Gastrocnemius medialis (tissue), 4 donors: ENCODE results near the gene NT5C1B.

ENCODE experiments used
- POLR2A ChIP-seq, 2 donors: fragments of 450-650 bp; IDR thresholded peaks; one replicate each; pipeline ENCODE4 v1.6.1; 2017; ENCODE audit warnings: antibody characterized with exemption in 2 of 2, mild to moderate bottlenecking in 2 of 2, moderate library complexity in 2 of 2
- TF ChIP-seq, protein P1 (sequence below), 5 experiments: fragments of 450-650 bp in 3 of 5; fragments of 200-600 bp in 2 of 5; sonication (generic) in 2 of 5; IDR thresholded peaks in 4 of 5; conservative IDR thresholded peaks in 1 of 5; 1 replicate in 4 of 5; 2 replicates in 1 of 5; pipeline ENCODE4 v1.5.1; 2016 to 2019; ENCODE audit warnings: antibody characterized with exemption in 5 of 5, mild to moderate bottlenecking in 3 of 5, moderate library complexity in 3 of 5

DNA sequence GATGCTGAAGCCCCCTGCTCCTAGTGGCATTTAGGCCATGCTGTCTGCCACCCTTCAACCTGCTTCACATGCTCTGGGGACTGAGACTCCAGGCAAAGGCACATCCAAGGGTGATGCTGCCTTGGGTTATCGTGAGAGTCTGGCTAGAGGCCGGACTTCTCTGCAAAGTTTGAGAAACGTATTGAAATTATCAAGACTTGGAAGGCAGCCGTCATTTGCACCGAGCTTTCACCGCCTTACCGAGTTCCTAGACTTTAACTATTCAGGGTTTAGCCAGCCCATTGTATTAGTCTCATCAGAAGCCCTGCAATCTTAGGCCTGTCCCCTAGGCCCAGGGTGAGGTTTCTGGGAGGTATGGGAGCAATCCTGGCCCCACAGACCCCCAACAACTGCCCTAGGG, 62.9 kb downstream of the NT5C1B start:
- TF ChIP-seq, protein P1, sequence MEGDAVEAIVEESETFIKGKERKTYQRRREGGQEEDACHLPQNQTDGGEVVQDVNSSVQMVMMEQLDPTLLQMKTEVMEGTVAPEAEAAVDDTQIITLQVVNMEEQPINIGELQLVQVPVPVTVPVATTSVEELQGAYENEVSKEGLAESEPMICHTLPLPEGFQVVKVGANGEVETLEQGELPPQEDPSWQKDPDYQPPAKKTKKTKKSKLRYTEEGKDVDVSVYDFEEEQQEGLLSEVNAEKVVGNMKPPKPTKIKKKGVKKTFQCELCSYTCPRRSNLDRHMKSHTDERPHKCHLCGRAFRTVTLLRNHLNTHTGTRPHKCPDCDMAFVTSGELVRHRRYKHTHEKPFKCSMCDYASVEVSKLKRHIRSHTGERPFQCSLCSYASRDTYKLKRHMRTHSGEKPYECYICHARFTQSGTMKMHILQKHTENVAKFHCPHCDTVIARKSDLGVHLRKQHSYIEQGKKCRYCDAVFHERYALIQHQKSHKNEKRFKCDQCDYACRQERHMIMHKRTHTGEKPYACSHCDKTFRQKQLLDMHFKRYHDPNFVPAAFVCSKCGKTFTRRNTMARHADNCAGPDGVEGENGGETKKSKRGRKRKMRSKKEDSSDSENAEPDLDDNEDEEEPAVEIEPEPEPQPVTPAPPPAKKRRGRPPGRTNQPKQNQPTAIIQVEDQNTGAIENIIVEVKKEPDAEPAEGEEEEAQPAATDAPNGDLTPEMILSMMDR (IDR thresholded peaks at IDR 0.05 in 4 of 5, conservative IDR thresholded peaks at IDR 0.05 in 1 of 5), result no peak
- TF ChIP-seq POLR2A (IDR thresholded peaks at IDR 0.05), result no peak
